ENCODE results near the gene GNPTG. TPM values are rescaled to one million over a fixed set of nuclear protein-coding genes. Genes with fewer than 3 reads are reported as not detected.
"Not testable (repeated sequence)": the region's sequence is repeated elsewhere in the genome, so short reads cannot be mapped to it uniquely, and the experiment has no call there.

The GNPTG gene
- polyA plus RNA-seq, 1 donor from 2014 or later = 55.9 TPM

- peaks cover 2% of the 10 kb centered on the region for H3K27me3 Mint-ChIP-seq
- H3K27ac Mint-ChIP-seq = peak overlapping the region; percentile 95 to 99 (median 99)
- peak overlapping the region; percentile 44 to 93 (median 76) for H3K4me3 Mint-ChIP-seq
- H3K36me3 Mint-ChIP-seq = peaks cover 2% of the 10 kb centered on the region
- peaks cover 7 to 18% (median 11%) of the 10 kb centered on the region in 3 donors for H3K4me1 Mint-ChIP-seq
- no peaks in the 10 kb centered on the region for H3K9me3 Mint-ChIP-seq
Measured at GRCh38 chr16:1326391-1326790, 25.3 kb upstream of the GNPTG start.

DNA sequence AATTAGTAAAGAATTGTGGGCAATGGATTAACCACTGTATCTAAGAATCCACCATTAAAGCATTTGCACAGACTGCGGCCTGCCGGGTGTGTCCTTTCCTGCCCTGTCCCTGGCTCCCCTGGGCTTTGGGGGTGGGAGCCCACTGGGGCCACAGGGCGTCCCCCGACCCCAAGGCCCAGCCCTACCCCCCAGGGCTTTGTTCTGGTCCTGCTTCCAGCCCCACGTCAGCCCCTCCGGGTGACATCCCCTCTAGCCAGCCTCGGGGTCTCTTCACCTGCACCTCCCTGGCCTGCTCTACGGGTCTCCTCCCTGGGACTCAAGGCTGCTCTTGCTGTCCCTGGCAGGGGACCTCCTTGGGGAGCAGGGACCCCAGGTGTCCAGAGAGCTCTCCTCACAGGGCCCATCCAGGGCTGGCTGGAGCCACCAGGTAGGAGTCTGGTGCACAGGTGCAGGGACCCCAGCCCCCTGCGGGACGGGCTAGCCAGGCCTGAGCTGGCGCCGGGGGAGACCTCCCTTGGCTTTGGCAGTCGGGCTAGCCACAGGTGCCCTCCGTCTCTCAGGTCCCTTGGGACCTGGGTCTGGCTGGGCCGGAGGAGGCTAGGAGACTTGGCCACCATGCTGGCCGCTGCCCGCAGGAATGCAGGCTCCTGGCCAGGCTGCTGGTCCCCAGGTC is 24.6 kb upstream of the GNPTG start:
- Mint-ChIP-seq H3K27me3 (peaks cover 6% of the 10 kb centered on the region), H3K36me3 (peaks cover 5% of the 10 kb centered on the region), H3K9me3 (no peaks in the 10 kb centered on the region), H3K27ac (peak overlapping the region; percentile 95 to 99 (median 99)), H3K4me1 (peaks cover 13 to 23% (median 16%) of the 10 kb centered on the region in 3 donors), H3K4me3 (peak overlapping the region; percentile 44 to 93 (median 76))

DNA sequence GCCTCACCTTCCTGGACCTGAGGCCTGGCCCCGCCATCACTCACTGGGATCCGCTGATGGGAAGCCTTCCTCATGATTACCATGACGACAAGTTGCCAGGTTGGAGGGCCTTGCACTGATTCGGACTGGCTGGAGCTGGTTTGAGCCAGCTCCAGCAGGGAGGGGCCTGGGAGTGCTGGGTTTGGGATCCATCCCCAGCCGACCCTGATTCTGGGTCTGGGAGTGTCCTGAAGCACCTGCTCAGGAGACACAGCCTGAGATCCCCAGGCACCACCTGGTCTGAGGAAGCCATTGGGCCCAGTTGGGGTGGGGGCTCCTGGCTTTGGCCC is 24.1 kb upstream of the GNPTG start:
- Mint-ChIP-seq H3K27me3 (peaks cover 7% of the 10 kb centered on the region), H3K27ac (peak overlapping the region in 2 of 3 donors; percentile 95 to 99), H3K4me3 (peak overlapping the region in 1 of 4 donors; percentile 40), H3K9me3 (no peaks in the 10 kb centered on the region), H3K36me3 (peaks cover 5% of the 10 kb centered on the region), H3K4me1 (peaks cover 13 to 25% (median 18%) of the 10 kb centered on the region in 3 donors)

GRCh38 chr16:1328136-1328535 is 23.6 kb upstream of the GNPTG start:
- peak overlapping the region in 1 of 4 donors; percentile 40 for H3K4me3 Mint-ChIP-seq
- H3K36me3 Mint-ChIP-seq, H3K27me3 Mint-ChIP-seq, H3K9me3 Mint-ChIP-seq: not testable (repeated sequence)
- H3K27ac Mint-ChIP-seq = peak overlapping the region in 2 of 3 donors; percentile 95 to 99
- H3K4me1 Mint-ChIP-seq = peaks cover 13 to 28% (median 20%) of the 10 kb centered on the region in 3 donors

DNA sequence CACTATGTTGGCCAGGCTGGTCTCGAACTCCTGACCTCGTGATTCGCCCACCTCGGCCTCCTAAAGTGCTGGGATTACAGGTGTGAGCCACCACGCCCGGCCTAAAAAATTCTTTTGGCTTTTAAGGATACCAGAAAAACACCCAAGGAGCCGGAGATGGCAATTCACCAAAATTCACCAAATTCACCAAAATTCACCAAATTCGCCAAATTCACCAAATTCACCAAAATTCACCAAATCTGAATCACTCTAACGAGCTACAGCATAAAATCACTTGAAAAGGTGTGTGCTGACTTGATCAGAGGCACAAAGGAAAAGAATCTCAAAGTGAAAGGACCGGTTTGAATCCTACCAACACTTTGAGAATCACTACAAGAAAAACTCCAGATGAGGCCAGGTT is 22.8 kb upstream of the GNPTG start:
- H3K27me3 Mint-ChIP-seq, H3K9me3 Mint-ChIP-seq, H3K36me3 Mint-ChIP-seq: not testable (repeated sequence)
- H3K27ac Mint-ChIP-seq = peak overlapping the region; percentile 57 to 99 (median 78)
- H3K4me3 Mint-ChIP-seq = peak overlapping the region in 2 of 4 donors; percentile 22 to 57
- H3K4me1 Mint-ChIP-seq = peaks cover 13 to 28% (median 20%) of the 10 kb centered on the region in 3 donors

DNA sequence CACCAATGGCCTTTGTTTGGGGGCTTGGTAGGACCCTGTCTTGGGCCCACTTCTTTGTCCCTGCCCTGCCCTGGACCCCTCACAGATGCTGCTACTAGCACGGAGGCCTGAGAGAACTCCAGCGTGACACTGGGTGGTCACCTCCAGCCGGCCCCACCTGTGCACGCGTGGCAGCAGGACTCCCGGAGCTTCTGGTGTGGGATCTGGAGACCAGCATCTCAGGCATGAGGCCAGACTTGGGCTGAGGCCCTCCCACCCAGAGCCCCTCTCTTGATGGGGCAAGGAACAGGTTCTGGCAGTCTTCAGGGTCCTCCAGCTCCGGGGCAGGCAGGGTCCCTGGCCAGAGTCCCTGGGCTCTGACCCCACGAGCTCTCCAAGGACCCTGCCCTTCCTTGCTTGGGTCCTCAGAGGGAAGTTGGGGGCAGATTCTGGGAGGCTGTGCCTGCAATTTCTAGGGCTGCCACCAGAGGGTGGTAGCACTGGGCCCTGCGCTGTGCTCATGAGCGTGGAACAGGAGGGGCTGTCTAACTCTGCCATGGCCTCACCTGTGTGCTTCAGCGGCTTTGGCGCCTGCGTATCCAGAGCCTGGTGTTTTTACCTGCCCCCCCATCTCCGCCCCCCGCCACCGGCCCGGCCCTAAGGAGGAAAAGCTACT is 21.3 kb upstream of the GNPTG start:
- H3K27ac Mint-ChIP-seq = peak overlapping the region in 2 of 3 donors; percentile 76 to 98
- peaks cover 16% of the 10 kb centered on the region for H3K27me3 Mint-ChIP-seq
- peaks cover 3% of the 10 kb centered on the region for H3K36me3 Mint-ChIP-seq
- H3K9me3 Mint-ChIP-seq = no peaks in the 10 kb centered on the region
- H3K4me3 Mint-ChIP-seq = peak overlapping the region in 3 of 4 donors; percentile 45 to 93 (median 65)
- H3K4me1 Mint-ChIP-seq = peaks cover 13 to 30% (median 24%) of the 10 kb centered on the region in 3 donors

GRCh38 chr16:1330931-1331711 is 20.6 kb upstream of the GNPTG start:
- peaks cover 16% of the 10 kb centered on the region for H3K27me3 Mint-ChIP-seq
- H3K4me3 Mint-ChIP-seq = peak overlapping the region; percentile 83 to 94 (median 93)
- H3K27ac Mint-ChIP-seq = peak overlapping the region; percentile 98 to 100 (median 98)
- H3K9me3 Mint-ChIP-seq = no peaks in the 10 kb centered on the region
- H3K4me1 Mint-ChIP-seq = peaks cover 13 to 27% (median 24%) of the 10 kb centered on the region in 3 donors
- H3K36me3 Mint-ChIP-seq = peaks cover 3% of the 10 kb centered on the region

- Mint-ChIP-seq H3K9me3 (no peaks in the 10 kb centered on the region), H3K27ac (peak overlapping the region; percentile 98 to 100 (median 98)), H3K4me1 (peaks cover 6 to 23% (median 21%) of the 10 kb centered on the region in 3 donors), H3K27me3 (peaks cover 16% of the 10 kb centered on the region), H3K36me3 (peaks cover 3% of the 10 kb centered on the region), H3K4me3 (peak overlapping the region; percentile 83 to 94 (median 93))
Measured at GRCh38 chr16:1331712-1332617, 19.8 kb upstream of the GNPTG start.

- Mint-ChIP-seq H3K27ac (peak overlapping the region; percentile 98 to 100 (median 98)), H3K4me1 (peaks cover 6 to 23% (median 21%) of the 10 kb centered on the region in 3 donors), H3K36me3 (peaks cover 3% of the 10 kb centered on the region), H3K4me3 (peak overlapping the region; percentile 83 to 94 (median 93)), H3K27me3 (peaks cover 16% of the 10 kb centered on the region), H3K9me3 (no peaks in the 10 kb centered on the region)
Measured at GRCh38 chr16:1332618-1333148, 19.0 kb upstream of the GNPTG start.

DNA sequence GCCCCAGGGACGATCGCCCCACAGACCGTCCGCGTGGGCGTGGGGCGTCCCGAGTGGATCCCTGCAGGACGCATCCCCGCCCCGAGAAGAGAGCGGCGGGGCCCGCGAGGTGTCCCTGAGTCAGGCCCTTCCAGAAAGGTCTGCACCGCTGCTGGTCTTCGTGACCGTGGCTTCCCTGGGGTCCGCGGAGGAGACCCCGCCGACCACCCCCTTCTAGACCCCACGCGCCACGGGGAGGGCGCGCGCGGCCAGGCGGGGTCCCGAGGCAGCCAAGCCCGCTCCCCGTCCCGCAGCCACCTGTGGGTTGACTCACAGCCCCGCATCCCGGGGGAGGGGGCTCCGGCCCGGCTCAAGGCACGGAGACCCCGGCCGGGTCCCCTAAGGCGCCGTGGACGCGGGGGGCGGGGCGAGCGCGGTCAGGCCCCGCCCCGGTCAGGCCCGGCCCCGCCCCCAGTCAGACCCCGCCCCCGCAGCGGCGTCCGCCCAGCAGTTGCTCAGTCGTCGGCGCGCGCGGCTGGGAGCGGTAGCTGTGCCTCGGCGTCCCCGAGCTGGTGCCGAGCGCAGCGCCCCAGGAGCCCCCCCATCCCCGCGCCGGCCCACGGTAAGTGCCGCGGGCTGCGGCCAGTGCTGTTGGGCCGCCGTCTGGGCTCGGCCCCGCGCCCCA is 18.4 kb upstream of the GNPTG start, which contains the start of gene BAIAP3:
Gene BAIAP3, plus strand, starts transcription at position 497 of the 664 bp plus-strand sequence. CDS start 4,905 bp downstream, outside the sequence.
- H3K9me3 Mint-ChIP-seq = no peaks in the 10 kb centered on the region
- peaks cover 3% of the 10 kb centered on the region for H3K36me3 Mint-ChIP-seq
- H3K27me3 Mint-ChIP-seq = peaks cover 16% of the 10 kb centered on the region
- peak within 1 kb of the TSS; percentile 83 to 94 (median 93) for H3K4me3 Mint-ChIP-seq
- H3K4me1 Mint-ChIP-seq = peaks cover 6 to 23% (median 21%) of the 10 kb centered on the region in 3 donors
- H3K27ac Mint-ChIP-seq = peak within 1 kb of the TSS; percentile 98 to 100 (median 98)

- peak overlapping the region; percentile 68 to 88 (median 72) for H3K4me3 Mint-ChIP-seq
- H3K36me3 Mint-ChIP-seq = peaks cover 3% of the 10 kb centered on the region
- no peaks in the 10 kb centered on the region for H3K9me3 Mint-ChIP-seq
- peaks cover 16% of the 10 kb centered on the region for H3K27me3 Mint-ChIP-seq
- peaks cover 6 to 23% (median 20%) of the 10 kb centered on the region in 3 donors for H3K4me1 Mint-ChIP-seq
- H3K27ac Mint-ChIP-seq = peak overlapping the region in 2 of 3 donors; percentile 71 to 83
Measured at GRCh38 chr16:1333854-1334700, 17.7 kb upstream of the GNPTG start.

GRCh38 chr16:1334739-1335138 is 17.0 kb upstream of the GNPTG start:
- H3K27ac Mint-ChIP-seq = peak overlapping the region in 2 of 3 donors; percentile 83 to 86
- H3K4me3 Mint-ChIP-seq = peak overlapping the region in 3 of 4 donors; percentile 68 to 88 (median 75)
- H3K4me1 Mint-ChIP-seq = peaks cover 6 to 23% (median 17%) of the 10 kb centered on the region in 3 donors
- H3K9me3 Mint-ChIP-seq = no peaks in the 10 kb centered on the region
- H3K27me3 Mint-ChIP-seq = peaks cover 16% of the 10 kb centered on the region
- peaks cover 3% of the 10 kb centered on the region for H3K36me3 Mint-ChIP-seq
